Activated B cell treated with CpG ODN at 0.5 μM for 24 hours (primary cell): ENCODE measurements around the gene NEBL. TPM values are rescaled to one million over a fixed set of nuclear protein-coding genes. Genes with fewer than 3 reads are reported as not detected.

Experiments
- ATAC-seq: fragments of 200-7000 bp; cut with Tn5 transposase; one replicate; pipeline ENCODE4 v1.10.0; 2021; ENCODE audit warnings: low read depth, mild to moderate bottlenecking, moderate library complexity
- CTCF ChIA-PET: fragments of 350-600 bp; sonication (Branson Sonifier 250); formaldehyde crosslinking; loops from one replicate; lab custom pipeline; 2021; ENCODE audit warnings: antibody characterized with exemption; lab: Charles Lee
- POLR2A ChIA-PET: fragments of 350-600 bp; sonication (Branson Sonifier 250); formaldehyde crosslinking; loops from one replicate; lab custom pipeline; 2021; ENCODE audit warnings: antibody characterized with exemption; lab: Charles Lee
- DNase-seq: peaks from one replicate; pipeline ENCODE4 v3.0.0; 2022
- H3K27ac Mint-ChIP-seq: one replicate; pipeline ENCODE4 v1.8.0; 2020; ENCODE audit warnings: mixed read lengths
- H3K27me3 Mint-ChIP-seq: one replicate; pipeline ENCODE4 v1.8.0; 2021; ENCODE audit warnings: mixed read lengths
- H3K36me3 Mint-ChIP-seq: one replicate; pipeline ENCODE4 v1.8.0; 2021; ENCODE audit warnings: low read depth, mixed read lengths
- H3K4me1 Mint-ChIP-seq: one replicate; pipeline ENCODE4 v1.8.0; 2021; ENCODE audit warnings: mixed read lengths
- H3K4me3 Mint-ChIP-seq: one replicate; pipeline ENCODE4 v1.8.0; 2020; ENCODE audit warnings: mild to moderate bottlenecking, mixed read lengths
- H3K9me3 Mint-ChIP-seq: one replicate; pipeline ENCODE4 v1.8.0; 2020; ENCODE audit warnings: mixed read lengths
- CTCF ChIP-seq: fragments of 200-600 bp; IDR thresholded peaks from one replicate; pipeline ENCODE4 v1.8.0; 2022; ENCODE audit warnings: antibody characterized with exemption, mild to moderate bottlenecking
- intact Hi-C: fragments of 100-400 bp; cut with micrococcal nuclease; formaldehyde crosslinking; loops from one replicate; pipeline ENCODE4 v1.15.1; 2024
- total RNA-seq: library from RNA; stranded (reverse); gene quantifications from 2 replicates; pipeline ENCODE4 v1.2.3, GENCODE V29; 2022

NEBL gene
- total RNA-seq, 1 donor from 2014 or later: not detected

GRCh38 chr10:20908391-20908790 lies 11.3 kb upstream of the NEBL start:
- ChIA-PET CTCF (no interaction called here), POLR2A (no interaction called here)
- Mint-ChIP-seq H3K4me1 (no peaks in the 10 kb centered on the region), H3K27me3 (no peaks in the 10 kb centered on the region), H3K4me3 (no peak overlapping the region), H3K9me3 (no peaks in the 10 kb centered on the region), H3K36me3 (no peaks in the 10 kb centered on the region), H3K27ac (no peak overlapping the region)
- intact Hi-C loops: no loop called here
- no peak for DNase-seq
- no peak for ATAC-seq
- TF ChIP-seq CTCF: no peak

GRCh38 chr10:20903635-20904390 lies 6.7 kb upstream of the NEBL start:
- Mint-ChIP-seq H3K27ac (no peak overlapping the region), H3K4me1 (no peaks in the 10 kb centered on the region), H3K4me3 (no peak overlapping the region), H3K36me3 (no peaks in the 10 kb centered on the region), H3K9me3 (no peaks in the 10 kb centered on the region), H3K27me3 (no peaks in the 10 kb centered on the region)
- CTCF ChIA-PET: no interaction called here
- POLR2A ChIA-PET: no interaction called here
- intact Hi-C loops: no loop called here
- TF ChIP-seq CTCF: no peak
- ATAC-seq (no peak), DNase-seq (no peak)

- intact Hi-C loops: no loop called here
- H3K9me3 Mint-ChIP-seq: no peaks in the 10 kb centered on the region
- H3K4me3 Mint-ChIP-seq: no peak overlapping the region
- no peak for ATAC-seq
- POLR2A ChIA-PET: no interaction called here
- no peaks in the 10 kb centered on the region for H3K36me3 Mint-ChIP-seq
- no peak for TF ChIP-seq CTCF
- no peak overlapping the region for H3K27ac Mint-ChIP-seq
- H3K4me1 Mint-ChIP-seq: no peaks in the 10 kb centered on the region
- CTCF ChIA-PET: no interaction called here
- H3K27me3 Mint-ChIP-seq: no peaks in the 10 kb centered on the region
- DNase-seq: no peak
Observed at GRCh38 chr10:20901110-20901509, 4.0 kb upstream of the NEBL start.

GRCh38 chr10:20898866-20899535 lies 1.9 kb upstream of the NEBL start:
- no peaks in the 10 kb centered on the region for H3K27me3 Mint-ChIP-seq
- ChIA-PET CTCF (no interaction called here), POLR2A (no interaction called here)
- ATAC-seq (no peak), DNase-seq (no peak)
- H3K9me3 Mint-ChIP-seq: no peaks in the 10 kb centered on the region
- no peak for TF ChIP-seq CTCF
- H3K27ac Mint-ChIP-seq: no peak overlapping the region
- intact Hi-C loops: no loop called here
- no peaks in the 10 kb centered on the region for H3K4me1 Mint-ChIP-seq
- H3K36me3 Mint-ChIP-seq: no peaks in the 10 kb centered on the region
- H3K4me3 Mint-ChIP-seq: no peak overlapping the region

GRCh38 chr10:20893297-20893696 lies 3.8 kb downstream of the NEBL start:
- peaks cover 2% of the 10 kb centered on the region for H3K27me3 Mint-ChIP-seq
- DNase-seq (no peak), ATAC-seq (no peak)
- ChIA-PET CTCF (no interaction called here), POLR2A (no interaction called here)
- H3K4me1 Mint-ChIP-seq: no peaks in the 10 kb centered on the region
- intact Hi-C loops: no loop called here
- H3K4me3 Mint-ChIP-seq: no peak overlapping the region
- no peak for TF ChIP-seq CTCF
- H3K36me3 Mint-ChIP-seq: no peaks in the 10 kb centered on the region
- H3K9me3 Mint-ChIP-seq: no peaks in the 10 kb centered on the region
- H3K27ac Mint-ChIP-seq: no peak overlapping the region
